HG03354 (cell line): Measurements from ENCODE around the gene COMMD1.

ENCODE experiments used
- ATAC-seq: cut with Tn5 transposase; IDR thresholded peaks from one replicate; pipeline ENCODE4 v1.9.1; 2021; ENCODE audit warnings: mild to moderate bottlenecking; ENCODE audit not compliant: unreplicated experiment, poor library complexity, severe bottlenecking

Gene COMMD1

DNA sequence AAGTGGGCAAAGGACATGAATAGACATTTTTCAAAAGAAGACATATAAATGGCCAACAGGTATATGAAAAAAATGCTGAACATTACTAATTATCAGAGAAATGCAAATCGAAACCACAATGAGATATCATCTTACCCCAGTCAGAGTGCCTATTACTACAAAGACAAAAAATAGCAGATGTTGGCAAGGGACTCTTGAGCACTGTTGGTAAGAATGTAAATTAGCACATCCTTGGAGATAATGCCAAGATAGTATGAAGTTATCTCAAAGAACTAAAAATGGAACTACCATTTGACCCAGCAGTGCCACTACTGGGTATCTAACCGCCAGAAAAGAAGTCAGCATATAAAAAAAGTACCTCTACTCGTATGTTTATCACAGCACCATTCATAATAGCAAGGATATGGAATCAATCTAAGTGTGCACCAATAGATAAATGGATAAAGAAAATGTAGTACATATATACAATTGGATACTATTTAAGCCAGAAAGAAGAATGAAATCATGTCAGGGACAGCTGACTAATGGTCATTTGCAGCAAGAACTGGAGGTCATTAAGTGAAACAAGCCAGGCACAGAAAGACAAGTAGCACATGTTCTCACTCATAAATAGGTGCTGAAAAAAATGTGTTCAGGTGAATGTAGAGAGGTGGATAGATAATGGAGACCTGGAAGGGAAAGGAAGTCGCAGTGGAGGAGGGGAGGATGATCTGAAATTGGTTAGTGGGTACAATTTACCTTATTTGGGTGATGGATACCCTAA, 148.7 kb downstream of the COMMD1 start:
- ATAC-seq, result no peak

DNA sequence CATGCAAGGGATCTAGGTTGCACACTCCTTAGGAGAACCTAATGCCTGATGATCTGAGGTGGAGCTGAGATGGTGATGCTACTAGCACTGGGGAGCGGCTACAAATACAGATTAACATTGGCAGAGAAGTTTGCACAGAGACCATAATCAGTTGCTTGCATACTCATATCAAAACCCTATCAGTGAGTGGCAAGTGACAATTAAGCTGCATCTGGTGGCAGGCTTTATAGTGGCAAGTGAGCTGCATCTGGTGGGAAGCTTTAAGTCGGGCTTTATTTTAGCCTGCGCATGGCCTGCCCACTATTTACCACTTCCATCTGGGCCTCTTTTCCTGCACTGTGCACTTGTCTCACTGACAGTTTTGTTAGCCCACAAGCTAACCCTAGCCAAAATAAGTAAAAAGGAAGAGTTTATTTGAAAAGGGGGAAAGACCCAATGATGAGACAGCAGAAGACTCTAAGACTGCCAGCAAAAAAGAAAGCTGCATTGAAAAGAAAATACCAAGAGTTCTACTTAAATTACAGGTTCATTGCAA, 149.5 kb downstream of the COMMD1 start:
- ATAC-seq, result no peak

DNA sequence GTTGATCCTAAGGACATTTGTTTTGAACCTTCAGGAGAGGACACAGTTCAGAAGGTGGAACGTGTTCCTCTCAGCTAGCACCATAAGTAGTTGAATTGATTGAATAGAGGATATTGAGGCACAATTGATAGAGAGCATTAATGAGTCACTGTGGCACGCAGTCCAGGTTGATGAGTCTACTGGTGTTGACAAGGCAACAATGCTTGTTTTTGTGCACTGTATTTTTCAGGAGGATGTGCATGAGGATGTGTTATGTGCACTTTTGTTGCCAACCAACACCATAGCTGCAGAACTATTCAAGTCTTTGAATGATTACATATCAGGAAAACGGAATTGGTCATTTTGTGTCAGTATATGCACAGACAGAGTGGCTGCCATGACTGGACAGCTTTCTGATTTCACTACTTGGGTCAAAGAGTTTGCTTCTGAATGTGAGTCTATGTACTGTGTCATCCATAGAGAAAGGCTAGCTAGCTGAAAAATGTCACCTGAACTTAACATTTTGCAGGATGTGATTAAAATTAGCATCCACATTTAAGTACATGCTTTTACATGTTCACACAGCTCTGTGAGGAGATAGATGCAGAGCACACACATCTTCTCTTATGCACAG, 150.4 kb downstream of the COMMD1 start:
- no peak for ATAC-seq

DNA sequence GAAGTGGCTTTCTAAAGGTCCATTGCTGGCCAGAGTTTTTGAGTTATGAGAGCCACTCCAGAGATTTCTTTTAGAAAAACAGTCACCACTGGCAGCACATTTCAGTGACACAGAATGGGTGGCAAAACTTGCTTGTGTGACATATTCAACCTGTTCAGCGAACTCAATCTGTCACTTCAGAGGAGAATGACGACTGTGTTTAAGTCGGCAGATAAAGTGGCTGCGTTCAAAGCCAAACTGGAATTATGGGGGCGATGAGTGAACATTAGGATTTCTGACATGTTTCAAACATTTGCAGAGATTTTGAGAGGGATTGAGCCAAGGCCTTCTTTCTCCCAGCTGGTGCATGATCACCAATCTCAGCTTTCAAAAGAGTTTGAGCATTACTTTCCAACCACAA, 150.9 kb downstream of the COMMD1 start:
- ATAC-seq, result no peak

DNA sequence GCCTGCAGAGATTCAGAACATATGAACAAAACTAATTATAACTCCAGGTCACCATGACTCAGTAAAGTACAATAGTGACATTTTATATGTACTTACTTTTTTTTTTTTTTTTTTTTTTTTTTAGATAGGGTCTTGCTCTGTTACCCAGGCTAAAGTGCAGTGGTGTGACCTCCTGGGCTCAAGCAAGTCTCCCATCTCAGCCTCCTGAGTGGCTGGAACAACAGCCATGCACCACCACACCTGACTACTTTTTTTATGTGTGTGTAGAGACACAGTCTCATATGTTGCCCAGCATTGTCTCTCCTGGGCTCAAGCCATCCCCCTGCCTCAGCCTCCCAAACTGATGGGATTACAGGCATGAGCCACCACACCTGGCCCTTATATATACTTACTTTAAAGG, 159.8 kb downstream of the COMMD1 start:
- ATAC-seq, result no peak

DNA sequence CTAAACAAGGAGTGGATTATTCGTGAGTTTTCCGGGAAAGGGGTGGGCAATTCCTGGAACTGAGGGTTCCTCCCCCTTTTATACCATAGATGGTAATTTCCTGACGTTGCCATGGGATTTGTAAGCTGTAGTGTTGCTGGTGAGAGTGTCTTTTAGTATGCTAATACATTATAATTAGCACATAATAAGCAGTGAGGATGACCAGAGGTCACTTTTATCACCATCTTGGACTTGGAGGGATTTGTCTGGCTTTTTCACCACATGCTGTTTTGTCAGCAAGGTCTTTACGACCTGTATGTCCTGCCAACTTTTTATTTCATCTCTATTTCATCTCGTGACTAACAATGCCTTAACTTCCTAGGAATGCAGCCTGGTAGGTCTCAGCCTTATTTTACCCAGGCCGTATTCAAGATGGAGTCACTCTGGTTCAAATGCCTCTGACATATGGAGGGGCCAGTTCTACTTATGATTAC, 165.7 kb downstream of the COMMD1 start:
- no peak for ATAC-seq

DNA sequence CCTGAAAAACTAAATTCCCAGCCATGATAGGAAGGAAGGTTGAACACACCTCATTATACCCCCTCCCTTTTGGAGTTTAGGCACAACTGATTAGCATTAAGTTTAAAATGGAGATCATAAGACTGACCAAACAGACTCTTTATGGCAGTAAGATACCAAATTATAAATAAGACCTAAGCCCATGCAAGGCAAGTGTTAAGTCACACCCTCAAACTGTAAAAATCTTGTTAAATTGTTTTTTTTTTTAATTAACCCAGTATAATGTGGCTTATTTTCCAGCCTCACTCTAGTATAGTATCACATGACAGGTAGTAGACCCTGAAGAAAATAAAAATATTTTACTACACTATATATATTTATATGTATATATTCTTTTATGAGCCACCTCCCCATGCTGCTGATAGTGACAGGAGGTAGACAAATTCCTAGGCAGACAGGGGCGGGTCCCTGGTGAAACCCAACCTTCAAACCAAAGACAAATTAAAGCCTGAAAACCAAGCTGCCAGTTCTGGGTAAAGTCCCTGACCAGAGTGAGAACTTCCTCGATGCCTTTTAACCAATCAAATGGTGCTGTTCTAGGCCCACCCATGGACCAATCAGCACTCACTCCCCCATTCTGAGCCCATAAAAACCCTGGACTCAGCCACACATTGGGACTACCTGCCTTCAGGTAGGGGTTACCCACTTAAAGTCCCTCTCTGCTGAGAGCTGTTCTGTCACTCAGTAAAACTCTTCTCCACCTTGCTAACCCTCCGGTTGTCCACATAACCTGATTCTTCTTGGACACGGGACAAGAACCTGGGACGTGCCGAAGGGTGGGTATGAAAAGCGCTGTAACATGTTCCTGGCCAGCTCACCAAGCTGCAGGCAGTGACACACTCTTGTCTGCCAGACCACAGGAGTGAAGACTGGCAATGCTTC, 166.5 kb downstream of the COMMD1 start:
- no peak for ATAC-seq

DNA sequence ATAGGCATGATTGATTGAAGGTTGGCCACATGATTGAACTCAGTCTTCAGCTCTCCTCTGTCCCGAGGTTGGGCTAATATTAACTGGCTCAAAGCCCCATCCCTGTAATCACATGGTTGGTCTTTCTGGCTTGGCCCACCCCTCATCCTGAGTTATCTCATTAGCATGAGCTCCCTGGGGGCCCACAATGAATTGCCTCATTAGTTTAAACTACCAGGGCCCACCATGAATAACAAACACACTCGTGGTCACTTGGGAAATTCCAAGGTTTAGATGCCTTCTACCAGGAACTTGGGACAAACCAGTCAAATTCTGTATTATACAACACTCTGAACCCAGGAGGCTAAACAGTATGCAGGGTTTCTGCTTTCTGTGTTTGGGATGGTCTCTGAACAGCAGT, 168.8 kb downstream of the COMMD1 start:
- ATAC-seq, result no peak

DNA sequence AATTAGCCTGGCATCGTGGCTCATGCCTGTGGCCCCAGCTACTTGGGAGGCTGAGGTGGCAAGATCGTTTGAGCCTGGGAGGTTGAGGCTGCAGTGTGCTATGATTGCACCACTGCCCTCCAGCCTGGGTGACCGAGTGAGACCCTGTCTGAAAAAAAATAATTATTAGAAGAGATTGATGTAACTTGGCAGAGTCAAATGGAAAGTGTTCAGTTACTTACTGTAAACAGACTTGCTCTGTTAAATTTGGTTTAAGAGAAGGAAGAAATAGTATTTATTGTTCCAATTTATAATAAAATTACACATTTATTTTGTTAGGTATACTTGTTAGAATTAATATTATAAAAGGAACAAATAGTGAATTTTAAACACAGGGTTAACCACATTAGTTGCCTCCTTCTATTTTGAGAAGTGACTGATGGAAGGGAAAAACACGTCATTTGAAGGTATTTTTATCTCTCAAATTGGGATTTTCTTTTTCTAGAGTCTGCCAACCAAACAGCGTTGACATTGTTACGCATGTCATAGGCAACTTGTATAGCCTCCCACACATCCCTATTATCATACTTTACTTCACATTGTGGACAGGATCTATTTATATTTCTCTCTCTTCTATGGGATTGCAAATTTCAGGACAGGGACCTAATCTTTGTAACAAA, 171.6 kb downstream of the COMMD1 start:
- ATAC-seq, result no peak

DNA sequence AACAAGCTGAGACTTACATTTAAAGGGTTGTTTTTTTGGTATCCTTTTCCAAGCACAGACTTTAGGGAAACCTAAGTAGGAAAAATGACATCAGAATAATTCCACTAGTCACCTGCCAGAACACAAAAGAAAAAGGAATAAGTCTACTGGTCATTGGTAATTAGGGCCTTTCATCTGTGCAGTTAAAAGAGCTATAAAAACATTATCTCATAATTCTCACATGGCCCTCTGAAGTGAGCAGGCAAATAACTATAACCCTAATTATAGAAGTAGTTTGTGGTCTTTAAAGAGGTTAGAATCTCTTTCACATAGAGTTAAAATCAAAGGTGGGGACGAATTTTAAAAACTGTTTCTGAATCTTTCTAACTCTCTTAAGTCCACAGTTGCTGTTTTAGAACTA, 179.3 kb downstream of the COMMD1 start:
- ATAC-seq, result no peak

DNA sequence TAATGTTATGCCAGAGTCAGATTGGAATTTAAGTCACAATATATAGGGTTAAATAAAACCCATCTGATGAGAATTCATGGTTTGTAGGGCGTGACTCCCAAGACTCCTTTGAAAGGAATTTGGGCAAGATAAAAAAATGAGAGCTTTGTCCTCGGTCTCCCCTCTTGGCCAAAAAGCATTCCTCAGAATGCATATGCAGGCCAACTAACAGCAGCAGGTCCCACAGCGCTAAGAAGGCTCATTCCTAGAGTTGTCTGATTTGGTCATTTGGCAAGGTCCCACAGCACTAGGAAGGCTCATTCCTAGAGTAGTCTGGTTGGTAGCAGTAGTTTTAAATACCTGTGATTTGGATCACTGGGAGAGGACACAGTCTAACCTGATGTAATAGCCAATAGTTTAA, 184.2 kb downstream of the COMMD1 start:
- no peak for ATAC-seq

DNA sequence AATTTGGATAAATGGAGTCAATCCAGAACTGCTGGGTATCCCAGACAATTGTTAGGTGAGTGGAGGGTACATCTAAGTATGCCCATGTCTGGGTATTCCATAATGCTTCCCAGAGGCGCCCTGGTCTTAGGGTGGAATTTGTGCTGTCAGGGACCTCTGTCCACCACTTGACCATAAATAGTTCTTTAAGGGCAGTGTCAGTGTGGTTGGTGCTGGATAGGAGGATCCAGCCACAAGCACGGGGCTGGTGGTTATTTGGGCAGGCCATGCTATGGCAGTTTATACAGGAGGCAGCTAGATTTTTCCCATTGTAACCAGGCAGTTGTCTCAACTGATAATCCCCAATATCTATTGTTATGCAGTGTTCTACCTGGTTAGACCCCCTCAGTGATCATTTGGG, 186.0 kb downstream of the COMMD1 start:
- ATAC-seq, result no peak

DNA sequence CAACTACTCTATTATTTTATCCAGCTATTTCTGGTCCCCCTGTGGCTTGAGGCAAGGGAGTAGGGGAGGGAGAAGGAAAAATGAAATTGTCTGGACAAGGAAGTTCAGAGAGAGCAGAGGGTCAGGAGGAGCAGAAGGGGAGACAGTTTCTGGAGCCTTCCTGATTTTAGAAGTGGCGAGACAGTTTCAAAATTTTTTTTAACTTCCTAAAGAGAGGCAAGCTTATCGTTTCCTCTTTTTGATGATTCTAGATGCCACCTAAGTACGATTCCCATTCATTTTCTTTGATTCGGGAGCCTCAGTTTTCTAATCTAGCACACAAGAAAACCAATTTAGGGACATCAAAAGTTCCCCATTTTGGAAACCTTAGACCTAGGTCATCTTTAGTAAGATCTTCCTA, 193.6 kb downstream of the COMMD1 start:
- peak; percentile 4 for ATAC-seq

DNA sequence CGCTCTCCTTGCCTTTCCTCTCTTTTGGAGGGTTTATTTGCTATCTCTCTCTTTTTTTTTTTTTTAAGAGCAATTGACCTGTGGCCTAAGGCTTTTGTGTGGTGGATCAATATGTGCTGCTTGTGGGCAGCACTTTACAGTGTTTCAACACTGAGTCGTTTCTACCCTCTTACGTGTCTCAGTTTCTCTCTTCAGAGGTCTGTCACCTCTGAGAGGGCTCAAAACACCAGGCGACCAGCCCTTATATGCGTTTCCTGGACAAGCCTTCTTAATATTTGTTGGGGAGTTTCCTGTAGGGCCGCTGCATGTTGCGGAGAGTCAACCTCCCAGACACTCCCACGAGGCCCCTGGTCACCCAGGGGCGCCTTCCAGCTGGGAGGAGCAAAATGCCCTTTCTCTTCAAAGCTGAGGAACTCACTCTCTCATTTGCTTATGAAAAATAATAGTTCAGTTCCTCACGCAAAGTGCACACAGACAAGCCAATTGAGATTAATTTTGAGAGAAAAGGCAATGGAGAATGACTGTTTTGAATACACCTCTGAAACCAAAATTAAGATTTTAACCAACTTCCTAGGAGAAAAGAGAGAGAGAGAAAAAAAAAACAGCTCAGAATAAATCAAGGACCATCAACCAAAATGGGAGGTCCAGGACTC, 194.2 kb downstream of the COMMD1 start:
- ATAC-seq, result peak; percentile 93

DNA sequence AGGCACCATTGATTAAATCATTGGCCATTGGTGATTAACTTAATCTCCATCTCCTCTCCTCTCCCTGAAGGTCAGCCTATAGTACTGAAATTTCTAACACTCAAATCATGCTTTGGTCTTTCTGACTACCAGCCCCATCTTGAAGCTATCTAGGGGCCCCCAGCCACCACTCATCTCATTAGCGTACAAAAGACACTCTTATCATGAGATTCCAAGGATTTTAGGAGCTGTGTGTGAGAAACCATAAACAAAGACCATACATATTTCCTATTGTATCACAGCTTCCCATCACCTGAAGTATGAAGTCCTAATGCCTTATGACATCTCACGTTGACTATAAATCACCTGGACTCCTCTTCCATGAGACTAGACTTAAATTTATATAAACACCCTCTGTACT, 196.4 kb downstream of the COMMD1 start:
- no peak for ATAC-seq

DNA sequence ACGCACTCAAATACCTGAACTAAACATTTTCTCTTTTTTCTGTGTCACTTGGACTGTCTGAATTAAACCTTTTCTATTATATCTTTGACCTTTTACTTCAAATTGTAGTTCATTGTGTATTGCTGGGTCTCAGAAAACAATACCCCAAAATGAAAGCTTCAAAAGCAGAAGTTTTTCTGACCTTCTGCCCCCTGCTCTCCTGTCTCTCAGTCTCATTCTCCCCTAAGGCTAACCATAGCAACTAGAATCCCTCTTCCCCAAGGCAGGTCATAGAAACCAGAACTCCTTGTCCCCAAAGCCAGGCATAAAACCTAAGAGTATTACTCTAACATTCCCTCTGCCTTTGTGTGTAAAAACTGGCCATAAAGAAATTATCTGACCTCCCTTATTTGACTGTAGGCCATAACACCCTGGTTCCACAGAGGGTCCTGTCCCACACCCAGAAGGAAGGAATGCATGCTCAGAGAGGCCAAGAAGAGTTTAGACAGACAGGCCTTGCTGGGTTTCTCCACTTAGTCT, 197.0 kb downstream of the COMMD1 start:
- ATAC-seq, result no peak

DNA sequence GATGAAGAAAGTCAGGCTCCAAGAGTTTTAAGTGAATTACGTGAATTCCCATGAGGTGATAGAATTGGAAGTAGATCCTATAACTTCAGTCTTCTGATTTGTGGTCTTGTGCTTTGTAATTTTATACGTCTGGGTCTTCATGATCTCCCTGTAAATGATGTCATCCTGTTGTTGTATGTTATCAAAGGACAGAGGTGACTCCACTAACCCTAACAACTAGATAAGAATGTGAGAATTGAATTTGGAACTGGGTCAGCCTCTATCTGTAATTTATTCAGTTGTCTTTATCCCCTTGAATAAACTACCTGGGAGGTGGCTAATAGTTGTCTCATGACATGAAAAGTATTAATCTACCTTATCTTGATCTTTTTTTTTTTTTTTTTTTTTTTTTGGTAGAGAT, 204.1 kb downstream of the COMMD1 start:
- ATAC-seq, result no peak

DNA sequence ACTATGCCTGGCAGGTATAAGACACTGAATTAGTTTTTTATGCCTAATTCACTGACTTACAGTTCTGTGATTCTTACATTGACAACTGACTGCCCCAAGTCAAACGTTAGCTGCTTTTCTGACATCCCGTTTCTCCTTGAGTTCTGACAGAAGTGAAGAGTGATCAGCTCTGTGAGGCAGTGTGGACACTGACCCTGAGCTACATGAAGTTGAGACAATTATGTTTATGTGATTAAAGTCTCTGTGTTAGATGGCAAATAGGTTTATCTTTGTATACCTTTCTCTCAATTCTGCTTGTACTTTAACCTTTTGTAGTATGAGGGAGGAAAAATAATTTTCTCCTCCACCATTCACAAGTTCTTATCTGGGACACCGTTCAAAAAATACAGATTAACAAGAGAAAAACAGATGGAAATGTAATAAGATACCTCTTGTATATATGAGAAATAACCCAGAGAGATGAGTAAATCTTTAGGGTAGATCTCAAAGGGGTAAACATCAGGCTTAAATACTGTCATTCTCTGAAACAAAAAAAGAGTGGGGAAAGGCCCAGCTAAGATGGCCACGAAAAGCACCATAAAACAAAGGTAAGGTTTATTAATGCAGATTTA, 205.0 kb downstream of the COMMD1 start:
- ATAC-seq, result no peak

DNA sequence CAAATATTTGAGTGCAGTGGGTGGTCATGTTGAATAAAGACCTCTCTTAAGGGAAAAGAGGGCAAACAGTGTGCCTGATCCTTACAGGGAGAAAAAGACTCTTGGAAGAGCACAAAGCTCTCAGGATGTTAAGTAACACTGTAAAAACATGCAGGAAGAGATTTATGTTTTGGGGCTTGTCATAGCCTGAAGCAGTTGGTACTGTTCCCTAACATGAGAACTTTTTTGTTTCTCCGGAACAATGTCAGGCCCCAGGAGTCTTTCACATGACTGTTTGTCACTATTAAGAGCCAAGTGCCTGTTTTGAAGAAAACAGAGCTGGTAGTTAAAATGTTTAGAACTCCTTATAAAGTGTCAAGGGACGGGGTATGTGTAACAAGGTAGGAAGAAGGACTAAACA, 206.7 kb downstream of the COMMD1 start:
- no peak for ATAC-seq
